ENCODE data around the gene SCN5A. TPM values are rescaled to one million over a fixed set of nuclear protein-coding genes. Genes with fewer than 3 reads are reported as not detected.

SCN5A gene
- polyA plus RNA-seq, 1 of the 3 experiments (the other 2 are of a cell fraction), result 0.18 TPM

- TF ChIP-seq ELF1 (IDR thresholded peaks at IDR 0.05) (no peak), RCOR1 (IDR thresholded peaks at IDR 0.05; ENCODE audit: low read length) (no peak), TAF1 (IDR thresholded peaks at IDR 0.05; ENCODE audit: borderline replicate concordance, low read depth, low read length) (no peak), NFIC (IDR thresholded peaks at IDR 0.05; ENCODE audit: borderline replicate concordance) (no peak), GATA2 (CRISPR knock-in tag; IDR thresholded peaks at IDR 0.05) (no peak), SIN3A (IDR thresholded peaks at IDR 0.05; ENCODE audit: borderline replicate concordance, low read depth, low read length) (no peak), FOXM1 (IDR thresholded peaks at IDR 0.05; ENCODE audit: low read depth) (no peak), CHD2 (IDR thresholded peaks at IDR 0.05; ENCODE audit: low read length, partially characterized antibody) (no peak), FOSL2 (IDR thresholded peaks at IDR 0.05; ENCODE audit: borderline replicate concordance, low read depth) (no peak)
- TF ChIP-seq, protein P1, sequence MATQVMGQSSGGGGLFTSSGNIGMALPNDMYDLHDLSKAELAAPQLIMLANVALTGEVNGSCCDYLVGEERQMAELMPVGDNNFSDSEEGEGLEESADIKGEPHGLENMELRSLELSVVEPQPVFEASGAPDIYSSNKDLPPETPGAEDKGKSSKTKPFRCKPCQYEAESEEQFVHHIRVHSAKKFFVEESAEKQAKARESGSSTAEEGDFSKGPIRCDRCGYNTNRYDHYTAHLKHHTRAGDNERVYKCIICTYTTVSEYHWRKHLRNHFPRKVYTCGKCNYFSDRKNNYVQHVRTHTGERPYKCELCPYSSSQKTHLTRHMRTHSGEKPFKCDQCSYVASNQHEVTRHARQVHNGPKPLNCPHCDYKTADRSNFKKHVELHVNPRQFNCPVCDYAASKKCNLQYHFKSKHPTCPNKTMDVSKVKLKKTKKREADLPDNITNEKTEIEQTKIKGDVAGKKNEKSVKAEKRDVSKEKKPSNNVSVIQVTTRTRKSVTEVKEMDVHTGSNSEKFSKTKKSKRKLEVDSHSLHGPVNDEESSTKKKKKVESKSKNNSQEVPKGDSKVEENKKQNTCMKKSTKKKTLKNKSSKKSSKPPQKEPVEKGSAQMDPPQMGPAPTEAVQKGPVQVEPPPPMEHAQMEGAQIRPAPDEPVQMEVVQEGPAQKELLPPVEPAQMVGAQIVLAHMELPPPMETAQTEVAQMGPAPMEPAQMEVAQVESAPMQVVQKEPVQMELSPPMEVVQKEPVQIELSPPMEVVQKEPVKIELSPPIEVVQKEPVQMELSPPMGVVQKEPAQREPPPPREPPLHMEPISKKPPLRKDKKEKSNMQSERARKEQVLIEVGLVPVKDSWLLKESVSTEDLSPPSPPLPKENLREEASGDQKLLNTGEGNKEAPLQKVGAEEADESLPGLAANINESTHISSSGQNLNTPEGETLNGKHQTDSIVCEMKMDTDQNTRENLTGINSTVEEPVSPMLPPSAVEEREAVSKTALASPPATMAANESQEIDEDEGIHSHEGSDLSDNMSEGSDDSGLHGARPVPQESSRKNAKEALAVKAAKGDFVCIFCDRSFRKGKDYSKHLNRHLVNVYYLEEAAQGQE (IDR thresholded peaks at IDR 0.05; ENCODE audit: low read depth, low read length), result no peak
- TF ChIP-seq, protein P2, sequence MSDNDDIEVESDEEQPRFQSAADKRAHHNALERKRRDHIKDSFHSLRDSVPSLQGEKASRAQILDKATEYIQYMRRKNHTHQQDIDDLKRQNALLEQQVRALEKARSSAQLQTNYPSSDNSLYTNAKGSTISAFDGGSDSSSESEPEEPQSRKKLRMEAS (IDR thresholded peaks at IDR 0.05; ENCODE audit: low read depth), result no peak
- TF ChIP-seq, protein P3, sequence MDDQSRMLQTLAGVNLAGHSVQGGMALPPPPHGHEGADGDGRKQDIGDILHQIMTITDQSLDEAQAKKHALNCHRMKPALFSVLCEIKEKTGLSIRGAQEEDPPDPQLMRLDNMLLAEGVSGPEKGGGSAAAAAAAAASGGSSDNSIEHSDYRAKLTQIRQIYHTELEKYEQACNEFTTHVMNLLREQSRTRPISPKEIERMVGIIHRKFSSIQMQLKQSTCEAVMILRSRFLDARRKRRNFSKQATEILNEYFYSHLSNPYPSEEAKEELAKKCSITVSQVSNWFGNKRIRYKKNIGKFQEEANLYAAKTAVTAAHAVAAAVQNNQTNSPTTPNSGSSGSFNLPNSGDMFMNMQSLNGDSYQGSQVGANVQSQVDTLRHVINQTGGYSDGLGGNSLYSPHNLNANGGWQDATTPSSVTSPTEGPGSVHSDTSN (IDR thresholded peaks at IDR 0.05), result no peak
- Histone ChIP-seq H3K4me2 (no peak overlapping the region), H3K4me3 (ENCODE audit: low read depth in 2 of 2, low read length in 1 of 2) (no peak overlapping the region), H2AFZ (ENCODE audit: low read depth) (no peak overlapping the region), H3K9ac (no peak overlapping the region), H3K27ac (ENCODE audit: low read depth in 2 of 2, low read length in 1 of 2) (no peak overlapping the region), H3K27me3 (ENCODE audit: insufficient read depth) (no peaks in the 10 kb centered on the region), H3K9me3 (no peaks in the 10 kb centered on the region; the same call in 1 of the 2 replicates), H3K4me1 (ENCODE audit: control insufficient read depth in 1 of 2, insufficient read depth in 2 of 2, low read depth in 1 of 2, low read length in 1 of 2) (no peaks in the 10 kb centered on the region; a peak in 1 of 4 replicates), H3K9me2 (no peaks in the 10 kb centered on the region), H3F3A (replicated peaks; ENCODE audit: insufficient read depth) (no peaks in the 10 kb centered on the region), H3K36me3 (replicated peaks in 1 of 2; ENCODE audit: control insufficient read depth in 1 of 2, insufficient read depth in 2 of 2, low read length in 1 of 2) (no peaks in the 10 kb centered on the region), H3K79me2 (ENCODE audit: insufficient read depth) (no peaks in the 10 kb centered on the region), H4K20me1 (ENCODE audit: insufficient read depth) (no peaks in the 10 kb centered on the region)
- POLR2A ChIA-PET, result no interaction called here
- no peak for DNase-seq
- WGBS (ENCODE audit: low lambda C conversion rate), result 0% methylated on average over 2 of the region's 2 CpGs
- CTCF ChIA-PET, result interaction anchor here (1.8 to 1.9 kb wide), 2 partner anchors 60 to 70 kb away, joined by 5 to 8 read pairs; no protein-coding TSS in a partner anchor
Observed at GRCh38 chr3:38590521-38590920, 59.0 kb downstream of the SCN5A start.

Data from SK-N-SH (cell line).